Measurements from ENCODE around the gene MRPS9.

Gene MRPS9

DNA sequence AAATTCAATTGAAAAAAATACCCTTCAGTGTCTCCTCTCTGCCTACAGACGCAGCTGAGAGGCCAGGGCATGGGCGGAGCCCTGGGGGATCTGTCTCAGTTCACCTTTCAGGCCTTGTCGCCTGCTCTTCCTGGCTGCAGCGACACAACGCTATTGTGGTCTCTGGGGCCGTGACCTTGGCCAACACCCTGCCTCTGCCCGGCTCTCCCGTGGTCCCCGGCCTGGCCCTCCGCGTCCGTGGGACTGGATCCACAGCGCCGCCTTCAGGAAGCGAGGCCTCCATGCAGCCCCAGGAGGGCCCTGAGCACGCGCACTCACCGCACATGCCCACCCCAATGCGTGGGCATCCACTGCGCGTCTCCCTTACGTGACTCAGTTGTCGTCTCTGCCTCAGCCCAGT is 81.1 kb downstream of the MRPS9 start:
- DNase-seq (ENCODE audit: low spot score), result no peak

DNA sequence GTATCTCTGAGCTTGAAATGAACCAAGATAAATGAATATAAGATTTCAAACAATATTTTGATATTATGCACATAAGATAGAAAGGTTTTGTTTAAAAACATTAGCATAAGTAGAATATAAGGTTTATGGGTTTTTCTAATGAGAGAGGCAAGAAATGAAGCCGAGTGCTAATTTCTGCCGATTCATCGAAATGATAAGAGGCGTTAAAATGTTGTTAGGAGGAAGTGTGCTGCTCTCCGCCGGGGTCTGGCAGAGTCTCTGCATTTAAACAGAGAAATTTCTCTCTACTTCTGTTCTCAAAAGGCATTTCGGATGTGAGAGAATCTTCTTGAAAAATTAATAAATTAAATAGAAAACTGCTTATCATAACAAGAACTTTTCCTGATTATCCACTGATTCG is 83.6 kb downstream of the MRPS9 start:
- no peak for DNase-seq (ENCODE audit: low spot score)

DNA sequence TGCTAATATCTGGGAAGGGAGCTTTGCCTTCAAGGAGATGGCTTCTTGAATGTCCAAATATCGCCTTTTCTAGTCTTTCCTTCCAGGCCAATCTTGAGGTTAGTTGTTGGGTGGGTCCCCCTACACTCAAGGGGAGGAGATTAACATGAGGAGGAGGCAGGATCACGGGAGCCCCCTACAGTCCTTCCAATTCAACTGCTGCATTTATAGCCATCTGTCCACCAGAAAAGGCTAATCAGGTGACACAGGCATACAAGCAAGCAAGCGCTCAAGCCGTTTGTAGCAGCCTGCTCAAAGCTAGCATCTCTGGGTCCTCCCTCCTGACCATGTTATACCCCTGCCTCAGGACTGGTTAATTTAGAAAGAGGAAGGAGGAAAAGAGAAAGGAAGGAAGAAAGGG is 87.6 kb downstream of the MRPS9 start:
- DNase-seq (ENCODE audit: low spot score), result no peak

DNA sequence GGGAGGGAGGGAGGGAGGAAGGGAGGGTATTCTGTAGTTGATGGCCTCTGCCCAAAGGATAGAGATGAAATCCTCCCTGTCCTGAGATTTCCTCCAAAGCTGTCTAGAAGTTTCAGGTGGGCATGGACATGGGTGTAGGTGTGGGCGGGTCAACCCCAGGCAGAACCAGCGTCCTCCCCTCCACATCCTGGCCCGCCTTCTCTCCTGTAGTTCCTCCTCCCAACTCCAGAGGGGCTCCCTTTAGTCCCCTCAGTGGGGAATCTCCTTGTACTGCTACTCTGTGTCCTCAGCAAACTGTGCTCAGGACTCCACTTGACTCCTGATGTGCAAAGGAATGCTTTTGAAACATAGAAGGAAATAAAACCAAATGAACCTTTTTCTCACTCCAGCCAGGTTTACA is 88.1 kb downstream of the MRPS9 start:
- no peak for DNase-seq (ENCODE audit: low spot score)

DNA sequence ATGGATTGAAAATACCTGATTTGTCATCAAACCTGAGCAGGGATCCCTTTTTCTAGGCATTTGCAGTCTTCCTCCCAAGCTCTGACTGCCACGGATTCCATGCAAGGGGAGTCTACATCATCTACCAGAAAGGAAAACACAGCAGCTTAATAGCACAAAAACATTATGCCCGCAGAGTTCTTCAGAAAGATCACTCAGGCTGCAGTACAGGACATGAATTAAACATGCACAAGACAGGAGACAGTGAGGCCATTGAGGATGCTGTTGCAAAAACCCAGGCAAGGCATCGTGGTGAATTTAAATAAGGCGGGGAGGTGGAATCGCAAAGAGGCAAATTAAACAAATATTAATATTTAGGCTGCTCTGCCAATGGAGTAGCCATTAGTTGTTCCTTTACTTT is 88.5 kb downstream of the MRPS9 start:
- DNase-seq (ENCODE audit: low spot score), result no peak

DNA sequence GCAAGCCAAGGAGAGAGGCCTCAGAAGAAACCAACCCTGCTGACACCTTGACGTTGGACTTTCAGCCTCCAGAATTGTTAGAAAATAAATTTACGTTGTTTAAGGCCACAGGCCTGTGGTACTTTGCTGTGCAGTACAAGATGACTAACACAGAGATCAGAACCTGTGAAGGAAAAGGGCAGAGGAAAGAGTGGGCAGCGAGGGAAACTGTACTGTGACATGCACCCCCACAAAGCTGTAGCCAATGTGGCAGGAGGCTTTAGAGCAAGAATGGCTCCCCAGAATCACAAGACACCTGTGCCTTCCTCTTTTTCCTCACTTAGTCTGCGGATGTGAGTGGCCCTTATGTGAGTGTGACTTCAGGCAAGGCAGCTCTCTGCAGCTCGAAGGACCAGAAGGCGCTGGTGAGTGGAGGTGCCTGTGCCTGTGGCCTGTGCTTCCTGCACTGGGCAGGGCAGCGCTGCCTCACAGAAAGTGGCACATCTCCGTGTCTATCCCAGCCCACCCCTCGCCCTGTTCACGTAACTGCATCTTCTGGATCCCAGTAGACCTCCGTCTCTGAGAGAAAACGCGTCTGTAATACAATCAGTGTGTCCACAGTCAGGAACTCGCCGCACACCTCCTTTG is 89.5 kb downstream of the MRPS9 start:
- DNase-seq (ENCODE audit: low spot score), result no peak

DNA sequence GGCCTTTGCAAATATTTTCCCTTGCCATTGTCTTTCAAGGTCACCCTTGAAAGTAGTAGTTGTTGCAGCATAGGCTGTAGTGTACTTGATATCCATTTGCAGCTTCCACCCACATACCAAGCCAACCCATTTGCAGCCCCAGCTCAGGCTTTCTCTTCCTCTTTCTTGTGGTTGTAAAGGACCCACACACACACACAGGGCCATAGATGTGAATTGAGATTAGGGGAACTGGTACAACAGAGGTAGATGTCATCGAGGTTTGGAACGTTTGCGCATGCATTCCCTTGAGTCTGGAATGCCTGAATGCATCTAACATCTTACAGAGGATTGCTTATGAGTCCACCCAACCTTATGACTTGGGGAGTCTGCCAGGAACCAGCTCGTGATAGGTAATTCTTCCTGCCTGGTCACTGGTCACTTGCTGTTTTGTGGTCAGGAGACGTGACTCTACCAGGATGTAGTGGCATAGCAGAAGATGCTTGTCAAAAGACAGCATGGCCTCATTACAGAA is 91.9 kb downstream of the MRPS9 start:
- DNase-seq (ENCODE audit: low spot score), result no peak

DNA sequence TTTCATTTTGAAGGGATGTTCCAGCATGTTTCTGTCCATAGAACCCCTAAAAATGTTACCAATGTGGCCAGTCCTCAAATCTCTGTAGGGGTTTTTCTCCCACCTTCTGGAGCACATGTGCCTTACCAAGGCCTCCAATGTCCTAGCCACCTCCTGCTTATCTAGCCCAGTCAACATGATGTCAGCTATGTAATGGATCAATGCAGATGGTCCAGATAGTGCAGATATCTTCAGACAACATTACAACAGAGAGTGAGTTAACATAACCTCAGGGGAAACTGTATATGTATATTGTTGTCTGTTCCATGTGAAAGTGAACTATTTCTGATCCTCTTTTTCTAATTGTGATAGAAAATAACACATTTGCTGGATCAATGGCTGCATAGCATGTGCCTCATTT is 92.7 kb downstream of the MRPS9 start:
- no peak for DNase-seq (ENCODE audit: low spot score)

DNA sequence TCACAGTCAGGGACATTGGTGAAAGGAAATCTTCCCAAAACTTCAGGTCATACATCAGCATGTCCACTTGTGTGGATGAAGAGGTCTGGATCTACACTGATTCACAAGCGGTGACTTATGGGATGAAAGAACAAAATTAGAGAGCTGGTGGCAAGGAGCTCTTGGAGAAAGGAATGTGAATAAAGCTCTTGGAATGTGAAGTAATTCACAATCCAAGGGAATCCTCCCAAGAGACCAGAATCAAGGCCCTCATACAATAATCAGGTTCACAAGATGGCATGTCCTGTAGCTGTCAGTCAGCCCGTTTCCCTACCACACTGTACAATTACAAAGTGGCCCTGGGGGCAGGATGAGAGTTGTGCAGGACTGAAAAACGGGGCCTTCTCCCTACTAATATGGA is 96.2 kb downstream of the MRPS9 start:
- no peak for DNase-seq (ENCODE audit: low spot score)

DNA sequence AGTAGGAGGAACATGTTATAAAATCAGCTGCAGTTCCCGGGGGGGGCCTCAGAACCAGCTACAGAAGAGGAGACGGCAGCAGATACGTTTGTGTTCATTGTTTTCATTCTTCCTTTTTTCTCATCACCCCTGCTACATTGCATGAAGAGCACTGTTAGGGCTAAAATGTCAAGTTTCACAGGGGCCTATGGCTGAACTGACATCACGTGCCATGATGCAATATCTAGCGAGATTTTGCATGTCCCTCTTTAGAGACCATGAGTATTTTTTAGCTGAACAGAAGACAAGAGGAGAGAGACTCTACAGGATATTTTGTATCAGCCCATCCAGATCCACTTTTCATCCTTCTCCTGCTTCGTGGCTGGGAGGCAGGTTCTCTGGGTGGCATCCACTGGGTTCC is 97.6 kb downstream of the MRPS9 start:
- no peak for DNase-seq (ENCODE audit: low spot score)

DNA sequence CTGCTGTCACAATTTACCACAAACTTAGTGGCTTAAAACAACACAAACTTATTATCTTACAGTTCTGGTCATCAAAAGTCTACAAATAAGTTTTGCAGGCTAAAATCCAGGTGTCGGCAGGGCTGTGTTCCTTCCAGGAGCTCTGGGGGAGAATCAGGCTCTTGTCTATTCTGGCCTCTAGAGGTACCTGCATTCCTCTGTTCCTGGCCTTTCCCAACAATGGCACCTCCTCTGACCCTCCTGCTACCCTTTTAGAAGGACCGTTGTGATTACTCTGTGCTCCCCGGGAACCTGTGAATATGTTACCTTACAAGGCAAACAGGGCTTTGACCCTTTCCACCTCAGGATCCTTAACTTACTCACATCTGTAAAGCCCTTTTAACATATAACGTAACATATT is 98.5 kb downstream of the MRPS9 start:
- no peak for DNase-seq (ENCODE audit: low spot score)

DNA sequence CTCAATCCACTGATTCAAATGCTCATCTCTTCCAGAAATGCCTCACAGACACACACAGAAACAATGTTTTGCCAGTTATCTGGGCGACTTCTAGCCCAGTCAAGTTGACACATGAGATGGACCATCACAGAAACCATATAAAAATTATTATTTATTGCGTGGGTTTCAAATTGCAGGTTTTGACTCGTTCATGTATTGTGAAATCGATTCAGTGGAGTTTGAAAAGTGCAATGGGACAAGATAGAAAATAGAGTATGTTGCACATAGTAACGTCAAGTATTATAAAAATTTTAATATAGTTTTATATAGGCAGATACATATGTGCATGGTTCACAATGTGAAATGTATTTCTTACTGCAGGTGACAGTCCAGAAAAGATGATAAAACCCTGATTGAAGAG is 100.8 kb downstream of the MRPS9 start:
- DNase-seq (ENCODE audit: low spot score), result no peak

DNA sequence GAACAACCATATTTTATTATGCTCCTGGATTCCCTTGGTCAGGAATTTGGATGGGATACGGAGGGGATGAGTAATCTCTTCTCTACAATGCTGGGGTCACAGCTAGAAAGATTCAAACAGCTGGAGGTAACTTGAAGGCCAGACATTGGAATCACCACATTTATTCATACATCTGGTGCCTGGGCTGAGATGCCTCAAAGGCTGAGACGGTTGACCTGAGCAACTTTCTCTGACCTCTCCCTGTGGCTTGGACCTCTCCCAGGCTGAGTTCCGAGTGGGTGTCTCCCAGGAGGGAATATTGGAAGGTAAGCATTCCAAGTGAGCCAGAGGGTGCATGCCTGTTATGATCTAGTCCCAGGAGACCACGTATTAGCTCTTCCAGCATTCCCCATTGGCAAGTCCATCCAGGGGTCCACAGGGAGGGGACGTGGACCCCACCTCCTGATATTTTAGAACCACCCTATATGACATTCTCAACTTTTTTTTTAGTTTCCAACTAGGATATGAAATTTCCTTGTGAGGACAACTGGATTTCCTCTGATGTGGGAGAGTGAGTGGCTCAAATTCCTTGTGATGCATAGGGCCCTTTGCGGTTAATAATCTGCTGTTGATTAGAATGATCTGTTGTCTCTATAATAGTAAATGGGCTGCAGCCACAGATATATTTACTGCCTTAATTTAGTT is 101.8 kb downstream of the MRPS9 start:
- DNase-seq (ENCODE audit: low spot score), result no peak

DNA sequence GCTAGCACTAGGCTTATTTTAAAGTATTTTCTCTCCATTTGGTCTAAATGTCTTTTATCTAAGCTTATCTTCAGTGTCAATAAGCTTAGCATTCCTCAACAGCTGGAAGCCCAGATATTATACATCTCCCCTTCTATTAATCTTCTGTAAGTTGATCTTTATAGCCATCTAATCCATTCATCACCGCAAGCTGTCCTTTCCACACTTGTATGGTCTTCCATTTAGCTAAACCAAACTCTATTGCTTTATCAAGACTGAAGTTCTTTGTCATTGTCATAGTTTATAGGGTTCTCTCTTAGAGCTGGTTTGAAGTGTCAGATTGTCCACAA is 102.3 kb downstream of the MRPS9 start:
- DNase-seq (ENCODE audit: low spot score), result no peak

DNA sequence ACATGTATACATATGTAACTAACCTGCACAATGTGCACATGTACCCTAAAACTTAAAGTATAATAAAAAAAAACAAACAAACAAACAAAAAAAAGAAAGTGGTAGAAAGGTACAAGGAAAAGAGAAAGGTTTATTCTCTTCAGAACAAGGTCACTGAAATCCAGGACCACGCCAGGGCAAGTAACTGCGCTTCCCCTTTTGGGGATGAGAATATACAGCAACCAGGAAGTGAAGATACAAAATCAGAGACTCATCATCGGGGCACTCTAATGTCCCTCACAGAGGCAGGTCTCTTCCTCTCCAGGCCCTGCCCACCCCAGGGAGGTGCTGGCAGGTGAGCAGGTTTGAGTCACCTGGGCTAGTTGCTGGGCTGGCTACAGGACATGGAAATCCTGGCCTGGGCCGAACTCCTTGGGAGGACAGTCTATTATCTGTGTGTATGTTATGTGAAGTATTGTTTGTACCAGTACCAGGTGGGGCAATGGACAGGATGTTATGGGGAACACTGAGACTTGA is 103.3 kb downstream of the MRPS9 start:
- DNase-seq (ENCODE audit: low spot score), result no peak

DNA sequence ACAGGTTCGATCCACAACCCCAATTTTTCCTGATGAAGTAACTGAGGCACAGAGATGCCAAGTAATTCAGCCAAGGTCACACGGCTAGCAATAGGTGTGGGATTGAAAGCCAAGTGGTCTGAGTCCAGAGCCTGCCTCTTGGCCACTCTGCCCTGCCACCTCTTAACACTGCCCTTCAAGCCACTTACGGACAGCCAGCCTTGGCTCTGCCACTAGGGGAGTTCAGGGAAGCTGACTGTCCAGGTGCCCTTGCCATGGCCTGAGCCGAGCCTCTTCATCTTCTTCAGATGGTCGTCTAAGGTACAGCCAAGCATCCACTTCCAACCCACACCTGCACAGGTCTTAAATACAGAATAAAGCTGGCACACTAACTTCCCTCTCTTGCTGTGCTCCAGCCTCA is 104.4 kb downstream of the MRPS9 start:
- DNase-seq (ENCODE audit: low spot score), result no peak

DNA sequence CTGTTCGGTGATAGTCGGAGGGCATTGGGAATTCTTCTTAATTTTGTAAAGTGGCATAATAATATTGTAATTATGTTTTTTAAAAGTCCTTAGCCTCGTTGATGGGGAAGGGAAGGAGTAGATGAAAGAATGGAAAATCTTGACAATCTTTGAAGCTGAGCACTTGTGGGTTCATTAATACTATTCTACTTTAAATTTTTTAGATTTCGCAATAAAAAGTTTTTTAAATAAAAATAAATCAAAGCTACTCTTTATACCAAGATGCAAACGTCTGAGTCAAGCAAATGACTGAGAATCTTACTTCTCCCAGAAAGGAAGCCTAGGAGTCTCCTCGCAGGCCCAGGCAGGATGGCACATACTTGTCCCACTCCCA is 105.2 kb downstream of the MRPS9 start:
- no peak for DNase-seq (ENCODE audit: low spot score)

DNA sequence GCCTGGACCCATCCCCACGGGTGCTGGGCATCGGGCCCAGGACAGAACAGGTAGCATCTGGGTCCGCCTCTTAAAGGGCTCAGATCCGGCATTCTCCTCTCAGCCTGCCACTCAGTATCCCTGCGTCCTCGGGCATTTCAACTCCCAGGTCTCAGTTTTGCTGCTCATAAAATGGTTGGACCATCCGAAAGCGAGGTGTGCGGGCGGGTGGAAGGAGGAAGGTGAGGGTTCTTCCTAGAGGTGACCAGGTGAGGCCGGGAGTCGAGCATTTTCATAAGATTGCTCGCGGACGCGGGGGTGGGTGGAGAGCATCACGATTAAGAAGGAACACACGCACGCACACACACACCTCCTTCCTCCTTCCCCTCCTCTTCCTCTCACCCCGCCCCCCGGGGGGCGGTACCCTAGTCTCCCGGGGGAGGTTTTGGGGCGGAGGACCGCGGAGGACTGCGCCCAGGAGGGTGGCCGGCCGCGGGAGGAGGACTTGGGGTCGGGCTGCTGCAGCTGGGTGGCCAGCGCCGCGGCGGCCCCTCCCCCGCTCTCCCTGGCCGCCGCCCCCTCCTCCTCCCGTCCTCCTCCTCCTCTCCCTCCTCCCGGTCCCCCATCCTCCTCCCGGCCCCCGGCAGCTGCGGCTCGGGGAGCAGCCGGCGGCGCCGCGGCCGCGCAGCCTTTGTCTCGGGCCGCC is 105.7 kb downstream of the MRPS9 start:
- no peak for DNase-seq (ENCODE audit: low spot score)

DNA sequence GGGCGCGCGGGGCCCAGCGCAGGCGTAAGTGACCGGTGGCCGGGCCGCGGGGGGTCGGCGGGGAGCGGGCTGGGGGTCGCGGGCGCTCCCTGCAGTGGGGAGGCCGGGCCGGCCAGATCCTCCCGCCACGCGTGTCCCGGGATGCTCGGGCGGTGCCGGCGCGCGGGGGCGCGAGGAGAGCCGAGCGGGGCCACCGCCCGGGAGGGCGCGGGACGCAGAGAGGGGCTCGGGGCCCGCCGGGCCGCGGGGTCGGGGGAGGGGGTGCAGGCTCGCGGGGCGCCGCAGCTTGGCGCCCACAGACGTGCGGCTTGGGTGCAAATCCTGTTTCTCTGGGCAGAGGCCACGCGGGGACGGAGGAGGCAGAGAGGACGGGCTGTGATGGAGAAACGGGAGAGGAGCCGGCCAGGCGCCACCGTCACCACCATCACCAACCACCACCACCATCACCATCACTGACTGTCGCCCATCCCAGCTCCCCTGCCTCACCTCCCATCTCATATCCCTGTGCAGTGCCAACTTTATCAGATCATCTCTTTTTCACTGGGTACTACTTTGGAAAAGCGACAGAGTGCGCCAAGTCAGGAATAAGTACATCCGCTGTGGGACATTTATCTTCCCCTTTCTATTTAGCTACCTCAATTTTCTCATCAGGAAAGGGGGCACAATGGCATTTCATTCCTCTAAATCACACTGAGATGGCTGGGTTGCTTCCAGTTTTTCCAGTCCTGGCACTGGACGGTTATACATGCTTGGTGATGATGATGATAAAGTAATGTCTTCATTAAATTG is 106.5 kb downstream of the MRPS9 start:
- DNase-seq (ENCODE audit: low spot score), result no peak

DNA sequence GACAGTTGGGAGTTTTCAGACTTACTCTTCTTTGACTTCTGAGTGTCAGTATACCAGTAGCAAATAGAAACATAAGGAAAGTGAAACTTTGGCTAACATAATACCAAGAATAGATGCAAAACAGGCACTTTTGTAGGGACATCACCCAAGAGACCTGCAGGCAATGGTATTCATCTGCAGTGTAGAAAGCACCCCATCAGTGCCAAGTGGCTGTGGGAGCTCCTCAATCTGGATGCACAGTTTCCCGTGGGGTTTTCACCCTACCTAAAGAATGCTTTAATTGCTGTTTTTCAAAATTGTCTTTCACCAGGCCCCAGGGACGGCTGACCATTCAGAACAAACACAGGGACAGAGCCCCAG is 107.1 kb downstream of the MRPS9 start:
- DNase-seq (ENCODE audit: low spot score), result no peak

DNA sequence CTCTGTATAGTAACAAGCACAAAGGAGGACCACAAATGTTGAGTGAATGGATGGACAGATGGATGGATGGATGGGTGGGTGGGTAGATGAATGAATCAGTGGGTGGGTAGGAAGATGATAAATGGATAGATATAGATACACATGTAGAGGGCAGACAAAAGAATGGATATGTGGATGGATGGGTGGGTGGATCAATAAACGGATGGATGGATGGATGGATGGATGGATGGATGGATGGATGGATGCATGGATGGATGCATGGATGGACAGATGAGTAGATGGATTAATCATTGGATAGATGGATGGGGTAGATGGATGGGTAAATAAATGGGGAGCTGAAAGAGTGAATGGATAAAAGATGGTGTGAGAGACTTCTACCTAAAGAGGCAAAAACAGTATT is 111.4 kb downstream of the MRPS9 start:
- no peak for DNase-seq (ENCODE audit: low spot score)
